ENCODE measurements around the gene VGLL4.

GRCh38 chr3:11538581-11538980, 105.1 kb downstream of the VGLL4 start:
- no peak for TF ChIP-seq CTCF (IDR thresholded peaks at IDR 0.05; ENCODE audit: borderline replicate concordance, extremely low read depth, low read length, poor library complexity, severe bottlenecking)
- no peak for TF ChIP-seq EZH2 (IDR thresholded peaks at IDR 0.05; ENCODE audit: borderline replicate concordance, low read depth, low read length, severe bottlenecking)
